ENCODE results near the gene PRKAG1.
A peak's percentile ranks its signal among the peaks of the same experiment; 100 is the strongest.

Gene PRKAG1

DNA sequence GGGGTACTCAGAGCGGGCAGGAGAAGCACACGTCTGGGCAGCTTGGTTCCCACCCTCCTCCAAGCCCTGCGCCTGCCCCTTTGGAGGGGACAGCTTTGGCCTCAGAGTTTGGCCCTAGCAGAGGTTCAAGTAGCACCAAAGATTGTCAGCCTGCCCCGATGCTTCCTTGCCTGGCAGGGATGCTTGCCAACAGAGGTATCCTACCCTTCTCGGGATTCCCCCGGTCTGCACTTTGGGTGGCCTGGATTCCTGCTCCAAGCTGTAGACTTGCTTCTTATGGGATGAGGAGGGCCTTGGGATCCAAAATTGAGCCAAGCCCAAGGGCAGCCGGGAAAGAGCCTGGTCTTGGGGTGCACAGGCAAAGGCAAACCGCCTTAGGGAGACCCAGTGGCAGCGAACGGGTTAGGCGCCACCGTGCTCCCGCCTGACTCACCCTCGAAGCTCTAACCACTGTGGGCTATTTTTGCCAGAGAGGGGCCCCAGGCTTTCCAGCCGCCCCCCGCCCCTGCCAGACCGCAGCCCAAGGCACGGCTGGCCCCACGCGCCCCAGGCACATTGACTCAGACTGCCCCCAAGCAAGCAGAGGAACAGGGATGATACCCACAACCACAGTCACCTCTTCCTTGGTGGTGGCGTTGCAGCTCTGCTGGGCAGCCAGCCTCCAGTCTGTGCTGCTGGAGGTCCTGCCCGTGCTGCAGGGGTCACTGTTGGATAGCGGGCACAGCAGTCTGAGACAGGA is 46.2 kb downstream of the PRKAG1 start:
- POLR2A ChIA-PET: interaction anchor here (0.6 to 1.1 kb wide), 2 partner anchors 12 to 15 kb away, joined by 3 to 11 read pairs; partner anchors contain the start of gene ARF3
- Histone ChIP-seq H3K27ac (ENCODE audit: extremely low read depth, low read depth, low read length) (no peak overlapping the region), H3K4me1 (ENCODE audit: control insufficient read depth, insufficient read depth, low read length) (peaks cover 9% of the 10 kb centered on the region), H3K4me3 (ENCODE audit: low read depth, low read length) (no peak overlapping the region), H3K9me3 (ENCODE audit: control insufficient read depth, insufficient read depth, low read depth, low read length) (no peaks in the 10 kb centered on the region), H3K36me3 (ENCODE audit: control insufficient read depth in 2 of 2, insufficient read depth in 1 of 2, low read length in 2 of 2) (no peaks in the 10 kb centered on the region)
- CTCF ChIA-PET: interaction anchor here (0.6 to 1.8 kb wide), 4 partner anchors 16 to 119 kb away, joined by 3 to 10 read pairs (median 4); no protein-coding TSS in a partner anchor
- TF ChIP-seq, protein P1, sequence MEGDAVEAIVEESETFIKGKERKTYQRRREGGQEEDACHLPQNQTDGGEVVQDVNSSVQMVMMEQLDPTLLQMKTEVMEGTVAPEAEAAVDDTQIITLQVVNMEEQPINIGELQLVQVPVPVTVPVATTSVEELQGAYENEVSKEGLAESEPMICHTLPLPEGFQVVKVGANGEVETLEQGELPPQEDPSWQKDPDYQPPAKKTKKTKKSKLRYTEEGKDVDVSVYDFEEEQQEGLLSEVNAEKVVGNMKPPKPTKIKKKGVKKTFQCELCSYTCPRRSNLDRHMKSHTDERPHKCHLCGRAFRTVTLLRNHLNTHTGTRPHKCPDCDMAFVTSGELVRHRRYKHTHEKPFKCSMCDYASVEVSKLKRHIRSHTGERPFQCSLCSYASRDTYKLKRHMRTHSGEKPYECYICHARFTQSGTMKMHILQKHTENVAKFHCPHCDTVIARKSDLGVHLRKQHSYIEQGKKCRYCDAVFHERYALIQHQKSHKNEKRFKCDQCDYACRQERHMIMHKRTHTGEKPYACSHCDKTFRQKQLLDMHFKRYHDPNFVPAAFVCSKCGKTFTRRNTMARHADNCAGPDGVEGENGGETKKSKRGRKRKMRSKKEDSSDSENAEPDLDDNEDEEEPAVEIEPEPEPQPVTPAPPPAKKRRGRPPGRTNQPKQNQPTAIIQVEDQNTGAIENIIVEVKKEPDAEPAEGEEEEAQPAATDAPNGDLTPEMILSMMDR (tag by site-specific recombination; IDR thresholded peaks at IDR 0.05): peak; percentile 63; the same call in 1 of the 2 replicates
- no peak for TF ChIP-seq ZNF302 (tag by site-specific recombination; IDR thresholded peaks at IDR 0.05; ENCODE audit: low read depth)

DNA sequence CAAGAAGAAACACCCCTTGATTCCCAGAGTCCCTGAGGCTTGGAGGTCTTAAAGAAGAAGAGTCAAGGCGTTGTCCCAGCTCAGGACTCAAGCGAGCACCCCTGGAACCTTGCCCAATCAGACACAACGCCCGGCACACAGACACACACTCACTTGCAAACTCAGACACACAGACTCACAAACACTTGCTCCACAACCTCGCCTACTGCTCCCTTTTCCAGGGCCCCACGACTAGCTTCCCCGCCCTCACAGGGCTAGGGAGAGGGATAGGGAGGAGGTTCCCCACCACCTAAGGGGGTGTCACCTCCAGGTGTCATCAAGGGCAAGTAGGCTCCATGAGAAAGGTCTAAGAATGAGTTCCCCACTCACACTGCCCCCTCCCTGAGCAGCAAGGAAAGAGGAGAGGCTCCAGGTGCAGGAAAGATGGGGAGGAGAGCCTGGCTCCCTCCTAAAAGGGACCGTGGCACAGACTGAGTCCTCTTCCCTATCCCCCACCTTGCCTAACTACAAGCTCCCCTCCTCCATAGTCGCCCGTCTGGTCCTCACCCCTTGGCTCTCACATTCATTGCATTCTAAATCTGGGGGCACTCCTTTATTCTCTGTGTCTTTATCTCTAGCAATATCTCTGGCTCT is 47.8 kb downstream of the PRKAG1 start:
- TF ChIP-seq ZNF843 (tag by site-specific recombination; IDR thresholded peaks at IDR 0.05) (no peak), ZNF596 (tag by site-specific recombination; IDR thresholded peaks at IDR 0.05) (no peak), PRDM1 (tag by site-specific recombination; IDR thresholded peaks at IDR 0.05) (peak; percentile 43; the same call in 1 of the 2 replicates), ZSCAN16 (tag by site-specific recombination; IDR thresholded peaks at IDR 0.05) (no peak), ZNF600 (tag by site-specific recombination; IDR thresholded peaks at IDR 0.05) (no peak), ZBTB48 (tag by site-specific recombination; IDR thresholded peaks at IDR 0.05) (peak; percentile 84)
- TF ChIP-seq, protein P2, sequence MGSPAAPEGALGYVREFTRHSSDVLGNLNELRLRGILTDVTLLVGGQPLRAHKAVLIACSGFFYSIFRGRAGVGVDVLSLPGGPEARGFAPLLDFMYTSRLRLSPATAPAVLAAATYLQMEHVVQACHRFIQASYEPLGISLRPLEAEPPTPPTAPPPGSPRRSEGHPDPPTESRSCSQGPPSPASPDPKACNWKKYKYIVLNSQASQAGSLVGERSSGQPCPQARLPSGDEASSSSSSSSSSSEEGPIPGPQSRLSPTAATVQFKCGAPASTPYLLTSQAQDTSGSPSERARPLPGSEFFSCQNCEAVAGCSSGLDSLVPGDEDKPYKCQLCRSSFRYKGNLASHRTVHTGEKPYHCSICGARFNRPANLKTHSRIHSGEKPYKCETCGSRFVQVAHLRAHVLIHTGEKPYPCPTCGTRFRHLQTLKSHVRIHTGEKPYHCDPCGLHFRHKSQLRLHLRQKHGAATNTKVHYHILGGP (tag by site-specific recombination; IDR thresholded peaks at IDR 0.05): no peak
- TF ChIP-seq, protein P3, sequence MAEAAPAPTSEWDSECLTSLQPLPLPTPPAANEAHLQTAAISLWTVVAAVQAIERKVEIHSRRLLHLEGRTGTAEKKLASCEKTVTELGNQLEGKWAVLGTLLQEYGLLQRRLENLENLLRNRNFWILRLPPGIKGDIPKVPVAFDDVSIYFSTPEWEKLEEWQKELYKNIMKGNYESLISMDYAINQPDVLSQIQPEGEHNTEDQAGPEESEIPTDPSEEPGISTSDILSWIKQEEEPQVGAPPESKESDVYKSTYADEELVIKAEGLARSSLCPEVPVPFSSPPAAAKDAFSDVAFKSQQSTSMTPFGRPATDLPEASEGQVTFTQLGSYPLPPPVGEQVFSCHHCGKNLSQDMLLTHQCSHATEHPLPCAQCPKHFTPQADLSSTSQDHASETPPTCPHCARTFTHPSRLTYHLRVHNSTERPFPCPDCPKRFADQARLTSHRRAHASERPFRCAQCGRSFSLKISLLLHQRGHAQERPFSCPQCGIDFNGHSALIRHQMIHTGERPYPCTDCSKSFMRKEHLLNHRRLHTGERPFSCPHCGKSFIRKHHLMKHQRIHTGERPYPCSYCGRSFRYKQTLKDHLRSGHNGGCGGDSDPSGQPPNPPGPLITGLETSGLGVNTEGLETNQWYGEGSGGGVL (tag by site-specific recombination; IDR thresholded peaks at IDR 0.05): peak; percentile 61
- ChIA-PET POLR2A (interaction anchor here (0.6 to 1.5 kb wide), 5 partner anchors 12 to 160 kb away, joined by 3 to 11 read pairs (median 3); partner anchors contain the start of genes ARF3 and TUBA1B), CTCF (interaction anchor here (0.9 to 10.8 kb wide), 7 partner anchors 10 to 118 kb away, joined by 3 to 79 read pairs (median 4); partner anchors contain the start of gene ARF3)
- Histone ChIP-seq H3K9me3 (ENCODE audit: control insufficient read depth, insufficient read depth, low read depth, low read length) (no peaks in the 10 kb centered on the region), H3K4me3 (ENCODE audit: low read depth, low read length) (peak overlapping the region; percentile 46), H3K27ac (ENCODE audit: extremely low read depth, low read depth, low read length) (no peak overlapping the region; the same call in 1 of the 2 replicates), H3K4me1 (ENCODE audit: control insufficient read depth, insufficient read depth, low read length) (peaks cover 9% of the 10 kb centered on the region), H3K36me3 (ENCODE audit: control insufficient read depth in 2 of 2, insufficient read depth in 1 of 2, low read length in 2 of 2) (no peaks in the 10 kb centered on the region)

DNA sequence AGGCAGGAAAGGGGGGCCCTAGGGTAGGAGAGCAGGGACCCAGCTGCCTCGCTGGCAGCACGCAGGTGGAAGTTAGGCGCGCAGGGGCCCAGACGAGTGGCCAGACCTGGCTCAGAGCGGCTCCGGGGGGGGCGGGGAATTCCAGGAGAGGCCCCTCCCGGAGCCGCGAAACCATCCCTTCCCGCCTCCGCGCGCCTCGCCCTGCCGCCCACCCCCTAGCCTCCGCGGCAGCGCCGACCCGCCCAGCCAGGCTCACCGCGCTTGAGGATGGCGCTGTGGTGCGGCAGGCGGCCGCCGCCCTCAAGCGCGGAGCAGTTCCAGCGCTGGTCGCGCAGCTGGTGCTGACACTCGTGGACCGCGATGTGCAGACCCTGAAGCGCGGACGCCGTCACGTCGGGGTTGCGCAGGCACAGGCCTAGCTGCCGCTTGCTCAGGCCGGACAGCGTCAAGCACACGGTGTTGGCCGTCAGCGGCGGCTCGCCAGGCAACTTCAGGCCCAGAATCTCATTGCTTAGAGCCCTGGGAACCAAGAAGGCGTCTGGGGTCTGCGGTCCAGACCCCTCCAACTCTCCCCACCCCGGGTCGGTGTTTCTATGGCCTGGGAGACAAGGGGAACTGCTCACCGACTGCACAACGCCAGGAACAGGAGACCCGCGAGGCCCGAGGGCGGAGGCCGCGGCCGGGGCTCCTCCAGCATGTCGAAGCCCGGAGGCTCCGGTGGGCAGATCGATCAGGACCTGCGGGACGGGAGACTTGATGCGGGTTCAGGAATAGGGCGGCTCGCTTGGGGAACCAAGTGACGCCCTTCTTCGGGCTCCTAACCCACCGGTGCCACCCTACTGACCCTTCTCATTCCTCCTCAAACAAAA is 48.5 kb downstream of the PRKAG1 start:
- POLR2A ChIA-PET: interaction anchor here (0.6 to 3.7 kb wide), 2 partner anchors 12 to 60 kb away, joined by 7 to 21 read pairs; partner anchors contain the start of gene ARF3
- H3K27ac ChIP-seq (ENCODE audit: extremely low read depth, low read depth, low read length): no peak overlapping the region
- H3K9me3 ChIP-seq (ENCODE audit: control insufficient read depth, insufficient read depth, low read depth, low read length): no peaks in the 10 kb centered on the region
- peaks cover 9% of the 10 kb centered on the region for H3K4me1 ChIP-seq (ENCODE audit: control insufficient read depth, insufficient read depth, low read length)
- no peak overlapping the region for H3K4me3 ChIP-seq (ENCODE audit: low read depth, low read length)
- CTCF ChIA-PET: interaction anchor here (1.5 to 10.8 kb wide), 2 partner anchors 9 to 19 kb away, joined by 4 to 79 read pairs; no protein-coding TSS in a partner anchor
- no peaks in the 10 kb centered on the region for H3K36me3 ChIP-seq (ENCODE audit: control insufficient read depth in 2 of 2, insufficient read depth in 1 of 2, low read length in 2 of 2)
- TF ChIP-seq ZNF791 (tag by site-specific recombination; IDR thresholded peaks at IDR 0.05) (no peak), ZNF248 (tag by site-specific recombination; IDR thresholded peaks at IDR 0.05) (no peak), ZNF416 (tag by site-specific recombination; IDR thresholded peaks at IDR 0.05) (no peak), ZNF660 (tag by site-specific recombination; IDR thresholded peaks at IDR 0.05) (no peak), ZEB2 (tag by site-specific recombination; IDR thresholded peaks at IDR 0.05) (no peak), KLF9 (tag by site-specific recombination; IDR thresholded peaks at IDR 0.05; ENCODE audit: low read depth) (no peak)
- TF ChIP-seq, protein P4, sequence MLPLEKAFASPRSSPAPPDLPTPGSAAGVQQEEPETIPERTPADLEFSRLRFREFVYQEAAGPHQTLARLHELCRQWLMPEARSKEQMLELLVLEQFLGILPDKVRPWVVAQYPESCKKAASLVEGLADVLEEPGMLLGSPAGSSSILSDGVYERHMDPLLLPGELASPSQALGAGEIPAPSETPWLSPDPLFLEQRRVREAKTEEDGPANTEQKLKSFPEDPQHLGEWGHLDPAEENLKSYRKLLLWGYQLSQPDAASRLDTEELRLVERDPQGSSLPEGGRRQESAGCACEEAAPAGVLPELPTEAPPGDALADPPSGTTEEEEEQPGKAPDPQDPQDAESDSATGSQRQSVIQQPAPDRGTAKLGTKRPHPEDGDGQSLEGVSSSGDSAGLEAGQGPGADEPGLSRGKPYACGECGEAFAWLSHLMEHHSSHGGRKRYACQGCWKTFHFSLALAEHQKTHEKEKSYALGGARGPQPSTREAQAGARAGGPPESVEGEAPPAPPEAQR (tag by site-specific recombination; IDR thresholded peaks at IDR 0.05): no peak

Data from HEK293 (cell line).